Lower leg skin (tissue), 4 donors: ENCODE results near the gene CCDC27. TPM values are rescaled to one million over a fixed set of nuclear protein-coding genes. Genes with fewer than 3 reads are reported as not detected.
"Not testable (repeated sequence)": the region's sequence is repeated elsewhere in the genome, so short reads cannot be mapped to it uniquely, and the experiment has no call there.

Source experiments
- DNase-seq, 2 donors: peaks; one replicate each; pipeline ENCODE4 v3.0.0-alpha.2; 2019; ENCODE audit warnings: low spot score in 2 of 2
- H3K4me3 ChIP-seq: fragments of 200-600 bp; sonication (generic); 2 replicates; pipeline ENCODE4 v1.5.1; 2017; ENCODE audit warnings: mild to moderate bottlenecking, low read depth; ENCODE audit not compliant: poor library complexity, severe bottlenecking
- POLR2A ChIP-seq, 2 donors: fragments of 450-650 bp; IDR thresholded peaks; one replicate each; pipeline ENCODE4 v1.6.1; 2016 to 2017; ENCODE audit warnings: antibody characterized with exemption in 2 of 2, mild to moderate bottlenecking in 1 of 2, moderate library complexity in 1 of 2
- WGBS, 2 donors: methylation state at CpG; one replicate each; pipeline ENCODE4 v1.1.5; 2018; 5-methylcytosine and 5-hydroxymethylcytosine counted together
- intact Hi-C: fragments of 100-400 bp; cut with DNase I; formaldehyde crosslinking; loops from one replicate; pipeline ENCODE4 v1.15.0; 2023; ENCODE audit warnings: low total_unique reads
- total RNA-seq, 4 donors: library from RNA; depleted of rRNA; stranded (reverse); fragments of >200 nt; gene quantifications; one replicate each; pipeline ENCODE4 v1.1.0, GENCODE V29; 2016
- TF ChIP-seq, protein P1 (sequence below), 3 donors: fragments of 450-650 bp; IDR thresholded peaks; one replicate each; pipeline ENCODE4 v1.5.1; 2016; ENCODE audit warnings: antibody characterized with exemption in 3 of 3, mild to moderate bottlenecking in 3 of 3, moderate library complexity in 2 of 3

The CCDC27 gene
- total RNA-seq, 4 donors from 2014 or later = not detected

GRCh38 chr1:3807769-3808168 lies 55.5 kb downstream of the CCDC27 start:
- TF ChIP-seq POLR2A (IDR thresholded peaks at IDR 0.05) = no peak
- TF ChIP-seq, protein P1, sequence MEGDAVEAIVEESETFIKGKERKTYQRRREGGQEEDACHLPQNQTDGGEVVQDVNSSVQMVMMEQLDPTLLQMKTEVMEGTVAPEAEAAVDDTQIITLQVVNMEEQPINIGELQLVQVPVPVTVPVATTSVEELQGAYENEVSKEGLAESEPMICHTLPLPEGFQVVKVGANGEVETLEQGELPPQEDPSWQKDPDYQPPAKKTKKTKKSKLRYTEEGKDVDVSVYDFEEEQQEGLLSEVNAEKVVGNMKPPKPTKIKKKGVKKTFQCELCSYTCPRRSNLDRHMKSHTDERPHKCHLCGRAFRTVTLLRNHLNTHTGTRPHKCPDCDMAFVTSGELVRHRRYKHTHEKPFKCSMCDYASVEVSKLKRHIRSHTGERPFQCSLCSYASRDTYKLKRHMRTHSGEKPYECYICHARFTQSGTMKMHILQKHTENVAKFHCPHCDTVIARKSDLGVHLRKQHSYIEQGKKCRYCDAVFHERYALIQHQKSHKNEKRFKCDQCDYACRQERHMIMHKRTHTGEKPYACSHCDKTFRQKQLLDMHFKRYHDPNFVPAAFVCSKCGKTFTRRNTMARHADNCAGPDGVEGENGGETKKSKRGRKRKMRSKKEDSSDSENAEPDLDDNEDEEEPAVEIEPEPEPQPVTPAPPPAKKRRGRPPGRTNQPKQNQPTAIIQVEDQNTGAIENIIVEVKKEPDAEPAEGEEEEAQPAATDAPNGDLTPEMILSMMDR (IDR thresholded peaks at IDR 0.05) = no peak

GRCh38 chr1:3809680-3810079 lies 57.4 kb downstream of the CCDC27 start:
- no peak overlapping the region for H3K4me3 ChIP-seq
- intact Hi-C loops = no loop called here
- WGBS, 2 donors = 64 to 77% methylated on average over 7 of the region's 7 CpGs
- no peak for DNase-seq
- no peak for TF ChIP-seq POLR2A (IDR thresholded peaks at IDR 0.05)
- TF ChIP-seq, protein P1 (IDR thresholded peaks at IDR 0.05) = no peak

More at GRCh38 chr1:3807769-3808168, 55.5 kb downstream of the CCDC27 start:
- 71 to 84% methylated on average over 5 of the region's 5 CpGs for WGBS, 2 donors
- intact Hi-C loops = no loop called here
- DNase-seq = no peak
- H3K4me3 ChIP-seq = no peak overlapping the region

- intact Hi-C loops, DNase-seq: not testable (repeated sequence)
- 72 to 86% methylated on average over 9 of the region's 9 CpGs for WGBS, 2 donors
These were observed 58.0 kb downstream of the CCDC27 start for GRCh38 chr1:3810149-3810761.

GRCh38 chr1:3811595-3811911 lies 59.3 kb downstream of the CCDC27 start:
- H3K4me3 ChIP-seq = no peak overlapping the region
- no peak for DNase-seq
- intact Hi-C loops = no loop called here
- TF ChIP-seq POLR2A (IDR thresholded peaks at IDR 0.05) = no peak
- TF ChIP-seq, protein P1 (IDR thresholded peaks at IDR 0.05) = no peak
- 37 to 65% methylated on average over 2 of the region's 2 CpGs for WGBS, 2 donors

More at GRCh38 chr1:3810149-3810761, 58.0 kb downstream of the CCDC27 start:
- not testable (repeated sequence) for H3K4me3 ChIP-seq

GRCh38 chr1:3814065-3814464 lies 61.8 kb downstream of the CCDC27 start:
- no peak for TF ChIP-seq POLR2A (IDR thresholded peaks at IDR 0.05)
- TF ChIP-seq, protein P1 (IDR thresholded peaks at IDR 0.05) = no peak
- no peak for DNase-seq
- intact Hi-C loops = no loop called here
- 92 to 100% methylated on average over 2 of the region's 2 CpGs for WGBS, 2 donors
- no peak overlapping the region for H3K4me3 ChIP-seq

DNA sequence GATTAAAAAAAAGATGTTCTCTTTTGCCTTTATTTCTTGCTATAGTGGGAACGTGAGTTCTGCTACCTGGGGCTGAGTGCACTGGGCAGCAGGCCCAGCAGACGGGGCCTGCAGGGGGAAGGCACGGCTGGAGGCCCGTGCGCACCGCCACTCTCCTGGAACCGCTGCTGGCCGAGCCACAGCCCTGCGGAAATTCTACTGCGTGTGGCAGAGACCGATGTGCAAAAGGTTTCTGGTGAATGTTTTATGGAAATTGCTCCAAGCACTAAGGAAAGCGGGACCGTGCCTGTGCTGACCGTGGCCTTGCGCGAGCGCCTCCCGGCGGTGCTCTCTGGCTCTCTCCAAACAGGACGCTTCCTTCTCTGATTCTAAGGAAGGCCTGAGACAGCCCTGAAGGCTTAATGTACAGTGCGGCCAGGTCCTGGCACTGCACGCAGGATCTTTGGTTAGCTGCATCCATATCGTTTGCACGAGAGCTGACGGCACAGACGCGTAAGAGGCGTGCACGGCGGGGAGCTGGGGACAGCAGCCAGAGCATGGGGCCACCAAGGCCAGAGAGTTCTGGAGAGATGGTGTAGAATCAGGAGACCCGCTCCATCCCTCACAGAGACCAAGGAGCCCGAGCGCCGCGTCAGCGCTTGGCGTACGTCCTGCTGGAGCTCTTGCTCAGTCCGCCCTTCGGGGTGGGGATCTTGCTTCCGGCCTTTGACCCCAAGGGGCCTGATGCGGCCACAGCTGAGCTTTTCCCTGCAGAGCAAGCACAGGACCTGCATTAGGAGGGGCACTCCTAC lies 62.7 kb downstream of the CCDC27 start:
- intact Hi-C loops = no loop called here
- WGBS, 2 donors = 90 to 92% methylated on average over 42 of the region's 42 CpGs
- DNase-seq = no peak
- TF ChIP-seq POLR2A (IDR thresholded peaks at IDR 0.05) = no peak
- TF ChIP-seq, protein P1 (IDR thresholded peaks at IDR 0.05) = no peak
- no peak overlapping the region for H3K4me3 ChIP-seq
